Brain microvascular endothelial cell (primary cell): ENCODE measurements around the gene IFT74.
A peak's percentile ranks its signal among the peaks of the same experiment; 100 is the strongest.

Experiments used
- DNase-seq: peaks from one replicate; pipeline ENCODE4 v3.0.0-alpha.2; 2020
- H3K27ac ChIP-seq: fragments of 250-450 bp; sonication (Bioruptor Pico); 2 replicates; pipeline ENCODE4 v1.5.1; 2020; ENCODE audit warnings: mild to moderate bottlenecking, moderate library complexity
- H3K27me3 ChIP-seq: fragments of 250-450 bp; sonication (Bioruptor Pico); replicated peaks from 2 replicates; pipeline ENCODE4 v1.5.1; 2020; ENCODE audit warnings: mild to moderate bottlenecking
- H3K36me3 ChIP-seq: fragments of 250-450 bp; sonication (Bioruptor Pico); replicated peaks from 2 replicates; pipeline ENCODE4 v1.5.1; 2020; ENCODE audit warnings: mild to moderate bottlenecking
- H3K4me3 ChIP-seq: 2 replicates; pipeline ENCODE4 v1.5.1; 2011; ENCODE audit warnings: low read depth, mild to moderate bottlenecking, control low read depth, low read length, moderate library complexity
- in situ Hi-C: cut with HindIII; loops from 2 replicates; pipeline ENCODE4 v1.10.0; 2017; ENCODE audit warnings: low sequenced_read_pairs, low pct_ligation_motif_present
- TF ChIP-seq, protein P1 (sequence below): IDR thresholded peaks from 2 replicates; pipeline ENCODE4 v1.5.1; 2011; ENCODE audit warnings: low read depth, mild to moderate bottlenecking, moderate library complexity, low read length, control low read depth, inconsistent platforms; ENCODE audit errors: missing control alignments

IFT74 gene

DNA sequence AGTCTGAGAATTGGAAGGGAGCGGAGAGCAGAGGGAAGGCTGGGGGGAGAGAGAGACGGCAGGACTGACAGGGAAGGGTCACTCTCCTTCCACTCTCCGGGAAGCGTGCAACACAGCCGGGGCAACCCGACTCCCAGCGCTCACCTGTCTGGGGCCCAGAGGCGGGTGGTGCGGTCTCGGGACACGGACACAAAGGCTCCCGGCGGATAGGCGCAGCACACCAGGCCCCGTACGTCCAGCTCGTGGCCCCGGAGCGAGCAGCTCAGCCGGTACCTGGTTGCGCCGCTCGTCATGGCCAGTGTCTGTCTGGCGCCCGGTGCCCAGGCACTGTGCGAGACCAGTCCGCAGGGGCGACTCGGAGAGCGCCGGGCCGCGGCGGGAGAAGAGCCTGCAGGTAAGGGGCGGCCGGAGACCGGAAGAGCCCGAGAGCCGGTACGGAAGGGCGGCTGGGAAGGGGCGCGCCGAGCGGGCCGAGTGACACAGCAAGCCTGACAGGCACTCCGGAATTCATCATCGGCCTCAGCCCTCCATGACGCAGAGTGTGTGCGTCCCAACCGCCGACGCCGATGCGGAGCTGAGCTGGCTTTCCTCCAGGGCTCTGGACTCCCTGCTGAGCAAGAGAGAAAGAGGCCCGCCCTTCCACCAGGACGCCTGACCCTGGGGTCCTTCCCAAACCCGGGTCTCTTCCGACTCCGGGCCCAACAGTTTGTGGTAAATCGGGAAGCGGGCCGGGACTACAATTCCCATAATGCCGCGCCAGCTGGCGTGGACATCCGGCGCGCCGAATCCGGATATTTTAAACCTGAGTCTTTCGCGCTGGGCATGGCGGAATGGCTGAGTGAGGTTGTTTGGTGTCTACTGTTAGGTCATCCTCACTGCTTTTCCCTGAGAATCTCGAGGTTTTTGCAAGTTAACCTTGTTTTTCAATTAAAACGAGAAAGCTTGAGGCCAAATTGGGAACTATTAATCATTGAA lies 9.2 kb upstream of the IFT74 start, which contains the start of gene PLAA:
Gene PLAA, minus strand, starts transcription at position 490 of the 975 bp plus-strand sequence. Its CDS starts 197 bp downstream, at position 293.
- TF ChIP-seq, protein P1, sequence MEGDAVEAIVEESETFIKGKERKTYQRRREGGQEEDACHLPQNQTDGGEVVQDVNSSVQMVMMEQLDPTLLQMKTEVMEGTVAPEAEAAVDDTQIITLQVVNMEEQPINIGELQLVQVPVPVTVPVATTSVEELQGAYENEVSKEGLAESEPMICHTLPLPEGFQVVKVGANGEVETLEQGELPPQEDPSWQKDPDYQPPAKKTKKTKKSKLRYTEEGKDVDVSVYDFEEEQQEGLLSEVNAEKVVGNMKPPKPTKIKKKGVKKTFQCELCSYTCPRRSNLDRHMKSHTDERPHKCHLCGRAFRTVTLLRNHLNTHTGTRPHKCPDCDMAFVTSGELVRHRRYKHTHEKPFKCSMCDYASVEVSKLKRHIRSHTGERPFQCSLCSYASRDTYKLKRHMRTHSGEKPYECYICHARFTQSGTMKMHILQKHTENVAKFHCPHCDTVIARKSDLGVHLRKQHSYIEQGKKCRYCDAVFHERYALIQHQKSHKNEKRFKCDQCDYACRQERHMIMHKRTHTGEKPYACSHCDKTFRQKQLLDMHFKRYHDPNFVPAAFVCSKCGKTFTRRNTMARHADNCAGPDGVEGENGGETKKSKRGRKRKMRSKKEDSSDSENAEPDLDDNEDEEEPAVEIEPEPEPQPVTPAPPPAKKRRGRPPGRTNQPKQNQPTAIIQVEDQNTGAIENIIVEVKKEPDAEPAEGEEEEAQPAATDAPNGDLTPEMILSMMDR: no peak
- Histone ChIP-seq H3K27me3 (no peaks in the 10 kb centered on the region), H3K4me3 (peak within 1 kb of the TSS; percentile 79), H3K27ac (peak within 1 kb of the TSS; percentile 99), H3K36me3 (no peaks in the 10 kb centered on the region)
- peak; percentile 91 for DNase-seq
- in situ Hi-C loops: no loop called here

DNA sequence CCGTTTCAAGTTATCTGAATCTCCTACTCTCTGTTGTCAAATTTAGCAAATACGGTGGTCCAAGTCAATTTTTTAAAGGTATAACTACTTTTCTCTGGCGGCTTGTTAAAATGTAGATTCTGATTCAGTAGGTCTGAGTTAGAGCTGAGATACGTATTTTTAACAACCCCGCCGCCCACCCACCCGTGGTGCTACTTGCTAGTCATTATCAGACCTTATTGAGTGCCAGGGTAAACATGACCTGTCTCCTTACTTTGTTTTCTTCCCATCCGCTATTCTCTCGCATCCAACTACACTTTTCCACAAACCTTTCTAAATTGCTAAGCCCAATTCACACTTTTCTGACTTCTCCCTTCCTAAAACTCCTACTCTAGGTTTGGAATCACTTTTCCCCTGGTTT lies 8.5 kb upstream of the IFT74 start:
- DNase-seq: no peak
- in situ Hi-C loops: no loop called here

DNA sequence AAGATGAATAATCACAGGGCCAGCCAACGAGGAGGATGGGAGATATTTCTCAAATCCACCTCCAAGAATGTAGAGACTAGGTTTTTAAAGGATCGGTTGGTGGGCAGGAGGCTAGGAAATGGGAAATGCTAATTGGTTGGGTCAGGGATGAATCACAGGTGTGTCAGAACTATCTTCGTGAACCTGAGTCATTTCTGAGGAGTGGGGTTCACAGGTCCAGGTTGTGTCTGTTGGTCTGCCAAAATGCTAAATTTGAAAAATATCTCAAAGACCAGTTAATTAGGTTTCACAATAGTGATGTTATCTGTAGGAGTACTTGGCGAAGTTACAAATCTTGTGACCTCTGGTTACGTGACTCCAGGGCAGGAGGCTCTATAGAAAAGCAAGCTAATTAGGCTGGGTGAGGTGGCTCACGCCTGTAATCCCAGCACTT lies 6.6 kb upstream of the IFT74 start:
- TF ChIP-seq, protein P1: no peak
- no peak overlapping the region for H3K27ac ChIP-seq
- H3K36me3 ChIP-seq: no peaks in the 10 kb centered on the region
- no peak overlapping the region for H3K4me3 ChIP-seq
- in situ Hi-C loops: no loop called here
- no peaks in the 10 kb centered on the region for H3K27me3 ChIP-seq
- no peak for DNase-seq

More for the DNA sequence above, 8.5 kb upstream of the IFT74 start:
- Histone ChIP-seq H3K36me3 (no peaks in the 10 kb centered on the region), H3K27me3 (no peaks in the 10 kb centered on the region), H3K4me3 (peak overlapping the region; percentile 79), H3K27ac (peak overlapping the region; percentile 99)
- TF ChIP-seq, protein P1: no peak

- no peak for DNase-seq
- Histone ChIP-seq H3K27me3 (no peaks in the 10 kb centered on the region), H3K4me3 (no peak overlapping the region), H3K27ac (no peak overlapping the region), H3K36me3 (no peaks in the 10 kb centered on the region)
- in situ Hi-C loops: no loop called here
- TF ChIP-seq, protein P1: no peak
Measured at GRCh38 chr9:26950521-26950920, 5.7 kb upstream of the IFT74 start.

GRCh38 chr9:26951794-26952193 lies 4.4 kb upstream of the IFT74 start:
- H3K27ac ChIP-seq: no peak overlapping the region
- TF ChIP-seq, protein P1: no peak
- in situ Hi-C loops: no loop called here
- DNase-seq: no peak
- H3K27me3 ChIP-seq: no peaks in the 10 kb centered on the region
- H3K4me3 ChIP-seq: no peak overlapping the region
- H3K36me3 ChIP-seq: no peaks in the 10 kb centered on the region
